ENCODE results near the gene EPHA1. TPM values are rescaled to one million over a fixed set of nuclear protein-coding genes. Genes with fewer than 3 reads are reported as not detected.

Gene EPHA1
- polyA plus RNA-seq, 1 experiment = 0.09 TPM

- no peak for DNase-seq (ENCODE audit: low read depth, low spot score)
- CTCF ChIA-PET = interaction anchor here (0.9 to 2.4 kb wide), 2 partner anchors 215 to 240 kb away, joined by 3 to 15 read pairs; no protein-coding TSS in a partner anchor
- POLR2A ChIA-PET = no interaction called here
- Histone ChIP-seq H3K27me3 (ENCODE audit: control insufficient read depth, insufficient read depth, low read length) (no peaks in the 10 kb centered on the region), H3K27ac (ENCODE audit: low read depth, low read length) (no peak overlapping the region), H3K4me3 (ENCODE audit: low read depth, low read length) (no peak overlapping the region), H3K9me3 (ENCODE audit: control insufficient read depth, insufficient read depth, low read length) (no peaks in the 10 kb centered on the region)
- no peak for TF ChIP-seq CTCF (IDR thresholded peaks at IDR 0.05; ENCODE audit: low read depth, low read length)
These were observed 46.8 kb upstream of the EPHA1 start for GRCh38 chr7:143455491-143455890.

GRCh38 chr7:143454091-143454680 is 45.5 kb upstream of the EPHA1 start:
- Histone ChIP-seq H3K27ac (ENCODE audit: low read depth, low read length) (no peak overlapping the region), H3K9me3 (ENCODE audit: control insufficient read depth, insufficient read depth, low read length) (no peaks in the 10 kb centered on the region), H3K27me3 (ENCODE audit: control insufficient read depth, insufficient read depth, low read length) (no peaks in the 10 kb centered on the region), H3K4me3 (ENCODE audit: low read depth, low read length) (no peak overlapping the region)
- no peak for TF ChIP-seq CTCF (IDR thresholded peaks at IDR 0.05; ENCODE audit: low read depth, low read length)
- CTCF ChIA-PET = interaction anchor here (0.6 to 1.4 kb wide), 3 partner anchors 214 to 1108 kb away, joined by 3 to 10 read pairs (median 5); no protein-coding TSS in a partner anchor
- no peak for DNase-seq (ENCODE audit: low read depth, low spot score)
- POLR2A ChIA-PET = no interaction called here

- H3K4me3 ChIP-seq (ENCODE audit: low read depth, low read length) = no peak overlapping the region
- H3K27me3 ChIP-seq (ENCODE audit: control insufficient read depth, insufficient read depth, low read length) = peaks cover 2% of the 10 kb centered on the region
- CTCF ChIA-PET = interaction anchor here (0.7 kb wide), 1 partner anchor 35 kb away, joined by 4 read pairs; no protein-coding TSS in a partner anchor
- DNase-seq (ENCODE audit: low read depth, low spot score) = no peak
- POLR2A ChIA-PET = no interaction called here
- no peak for TF ChIP-seq CTCF (IDR thresholded peaks at IDR 0.05; ENCODE audit: low read depth, low read length)
- H3K27ac ChIP-seq (ENCODE audit: low read depth, low read length) = no peak overlapping the region
- H3K9me3 ChIP-seq (ENCODE audit: control insufficient read depth, insufficient read depth, low read length) = no peaks in the 10 kb centered on the region
These were observed 43.8 kb upstream of the EPHA1 start for GRCh38 chr7:143452495-143452894.

- Histone ChIP-seq H3K4me3 (ENCODE audit: low read depth, low read length) (no peak overlapping the region), H3K27me3 (ENCODE audit: control insufficient read depth, insufficient read depth, low read length) (peaks cover 4% of the 10 kb centered on the region), H3K27ac (ENCODE audit: low read depth, low read length) (no peak overlapping the region), H3K9me3 (ENCODE audit: control insufficient read depth, insufficient read depth, low read length) (no peaks in the 10 kb centered on the region)
- POLR2A ChIA-PET = no interaction called here
- CTCF ChIA-PET = interaction anchor here (0.7 to 1.0 kb wide), 2 partner anchors 35 to 71 kb away, joined by 4 read pairs; no protein-coding TSS in a partner anchor
- no peak for TF ChIP-seq CTCF (IDR thresholded peaks at IDR 0.05; ENCODE audit: low read depth, low read length)
- DNase-seq (ENCODE audit: low read depth, low spot score) = no peak
These were observed 43.1 kb upstream of the EPHA1 start for GRCh38 chr7:143451746-143452145.

GRCh38 chr7:143451122-143451521 is 42.5 kb upstream of the EPHA1 start:
- Histone ChIP-seq H3K27ac (ENCODE audit: low read depth, low read length) (no peak overlapping the region), H3K9me3 (ENCODE audit: control insufficient read depth, insufficient read depth, low read length) (no peaks in the 10 kb centered on the region), H3K4me3 (ENCODE audit: low read depth, low read length) (no peak overlapping the region), H3K27me3 (ENCODE audit: control insufficient read depth, insufficient read depth, low read length) (peaks cover 4% of the 10 kb centered on the region)
- DNase-seq (ENCODE audit: low read depth, low spot score) = no peak
- TF ChIP-seq CTCF (IDR thresholded peaks at IDR 0.05; ENCODE audit: low read depth, low read length) = no peak
- CTCF ChIA-PET = interaction anchor here (1.0 kb wide), 1 partner anchor 71 kb away, joined by 4 read pairs; no protein-coding TSS in a partner anchor
- POLR2A ChIA-PET = no interaction called here

All from AG04450 (cell line).